ENCODE data around the gene FGFR3.

The FGFR3 gene

DNA sequence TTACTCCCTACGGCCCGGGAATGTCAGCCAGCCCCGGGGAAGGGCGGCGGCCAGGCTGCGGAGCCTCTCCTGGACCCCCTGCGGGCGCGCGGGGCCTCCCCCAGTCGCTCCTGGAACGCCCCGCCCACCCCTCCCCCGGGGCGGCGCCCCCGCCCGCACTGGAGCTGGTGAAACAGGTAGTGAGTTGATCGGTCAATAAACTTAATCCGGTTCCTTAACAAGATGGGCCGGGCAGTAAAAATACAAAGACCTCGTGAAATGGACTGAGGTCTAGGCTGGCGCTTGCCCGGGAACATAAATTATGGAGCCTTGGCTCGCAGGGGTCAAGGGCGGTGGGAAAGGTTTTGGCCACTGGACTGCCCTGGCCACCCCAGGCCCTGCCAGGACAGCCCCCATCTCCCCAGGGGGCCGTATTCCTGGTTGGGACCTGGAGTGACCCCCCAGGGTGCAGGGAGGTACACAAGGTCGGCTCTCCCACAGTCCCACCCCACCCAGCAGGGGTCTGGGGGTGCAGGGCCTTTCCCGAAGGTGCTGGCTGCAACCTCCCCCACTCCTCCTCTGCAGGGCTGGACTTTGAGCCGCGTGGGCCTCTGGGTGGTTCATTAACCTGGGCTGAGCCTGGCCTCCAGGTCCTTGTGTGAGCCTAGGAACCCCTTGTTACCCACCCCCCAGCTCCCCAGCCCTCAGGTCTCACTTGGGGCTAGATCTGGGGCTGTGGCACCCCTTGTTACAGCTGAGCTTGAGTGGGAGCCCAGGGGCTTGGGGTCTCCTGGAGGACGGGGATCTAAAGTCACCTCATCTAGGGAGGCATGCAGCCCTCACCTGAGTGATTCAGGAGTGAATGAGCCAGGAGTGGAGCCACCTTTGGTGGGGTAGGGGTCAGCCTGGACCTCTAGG lies 2.5 kb downstream of the FGFR3 start:
- no peak for DNase-seq
- Histone ChIP-seq H3K4me3 (ENCODE audit: insufficient read depth, low read depth, low read length, poor library complexity, severe bottlenecking) (no peak overlapping the region), H3K9me3 (ENCODE audit: control insufficient read depth, low read length) (no peaks in the 10 kb centered on the region), H3K27me3 (replicated peaks; ENCODE audit: control insufficient read depth, insufficient read depth, low read length, poor library complexity, severe bottlenecking) (peaks cover 30% of the 10 kb centered on the region), H3K4me1 (ENCODE audit: control insufficient read depth, insufficient read depth, low read length, poor library complexity, severe bottlenecking) (peaks cover 16% of the 10 kb centered on the region), H3K27ac (ENCODE audit: insufficient read depth, low read length, poor library complexity, severe bottlenecking) (no peak overlapping the region), H3K36me3 (ENCODE audit: control insufficient read depth, insufficient read depth, low read length) (no peaks in the 10 kb centered on the region)

DNA sequence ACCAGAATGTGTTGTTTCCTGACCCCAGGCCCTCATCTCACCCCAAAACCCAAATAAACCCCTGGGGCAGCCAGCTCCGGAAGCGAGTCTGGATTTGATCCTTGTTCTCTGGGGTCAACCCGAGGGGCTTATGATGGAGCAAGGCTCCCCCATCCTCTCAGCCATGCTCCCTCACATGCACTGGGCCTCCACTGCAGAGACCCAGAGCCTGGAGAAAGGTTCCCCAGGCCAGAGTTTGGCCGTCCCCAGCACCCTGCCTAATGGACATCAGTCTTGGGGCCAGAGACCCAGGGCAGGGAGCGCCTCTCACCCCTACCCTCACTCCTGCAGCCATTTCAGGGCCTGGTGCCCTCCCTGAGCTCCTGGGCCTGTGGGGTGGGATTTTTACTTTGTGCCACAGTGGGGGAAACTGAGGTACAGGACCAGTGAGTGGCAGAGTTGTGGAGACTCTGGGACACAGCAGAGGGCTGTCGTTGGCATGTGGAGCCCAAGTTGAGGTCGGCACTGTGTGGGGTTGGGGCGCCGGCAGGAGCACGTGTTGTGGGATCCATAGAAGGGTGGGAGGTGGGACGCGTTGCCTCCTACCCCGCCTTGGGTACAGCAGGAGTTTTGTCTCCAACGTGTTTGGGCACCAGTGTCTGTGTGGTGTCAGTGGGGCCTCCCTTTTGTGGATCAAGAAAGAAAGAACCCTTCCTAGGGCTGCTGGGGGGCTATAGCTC lies 3.6 kb downstream of the FGFR3 start:
- Histone ChIP-seq H3K9me3 (ENCODE audit: control insufficient read depth, low read length) (no peaks in the 10 kb centered on the region), H3K27me3 (replicated peaks; ENCODE audit: control insufficient read depth, insufficient read depth, low read length, poor library complexity, severe bottlenecking) (peaks cover 30% of the 10 kb centered on the region), H3K27ac (ENCODE audit: insufficient read depth, low read length, poor library complexity, severe bottlenecking) (no peak overlapping the region), H3K4me3 (ENCODE audit: insufficient read depth, low read depth, low read length, poor library complexity, severe bottlenecking) (no peak overlapping the region), H3K4me1 (ENCODE audit: control insufficient read depth, insufficient read depth, low read length, poor library complexity, severe bottlenecking) (peaks cover 16% of the 10 kb centered on the region), H3K36me3 (ENCODE audit: control insufficient read depth, insufficient read depth, low read length) (no peaks in the 10 kb centered on the region)
- DNase-seq = no peak

DNA sequence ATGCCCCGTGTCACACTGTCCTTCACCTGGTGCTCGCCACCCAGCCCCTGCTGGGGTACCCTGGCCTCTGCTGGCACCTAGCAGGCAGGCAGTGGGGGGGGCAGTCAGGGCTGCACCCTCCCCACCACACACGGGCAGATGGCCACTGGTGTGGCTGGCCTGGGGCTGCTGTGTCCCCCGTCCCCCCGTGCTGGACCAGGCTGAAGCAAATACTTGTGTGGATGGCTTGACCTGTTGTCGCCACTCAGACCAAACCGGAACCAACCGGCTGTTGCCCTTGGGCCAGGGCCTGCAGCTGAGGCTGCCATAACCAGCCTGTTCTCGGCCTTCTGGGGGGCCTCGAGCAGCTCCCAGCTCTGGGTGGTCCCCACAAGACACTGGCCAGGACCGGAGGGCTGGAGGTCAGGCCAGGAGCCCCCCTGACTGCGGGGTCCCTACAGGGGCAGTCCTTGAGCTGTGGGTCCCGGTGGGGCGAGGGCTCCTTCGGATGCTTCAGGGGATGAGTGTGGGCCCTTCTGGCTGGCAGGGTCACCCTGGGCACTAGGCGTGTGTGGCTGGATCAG lies 4.3 kb downstream of the FGFR3 start:
- Histone ChIP-seq H3K27me3 (replicated peaks; ENCODE audit: control insufficient read depth, insufficient read depth, low read length, poor library complexity, severe bottlenecking) (peaks cover 30% of the 10 kb centered on the region), H3K4me1 (ENCODE audit: control insufficient read depth, insufficient read depth, low read length, poor library complexity, severe bottlenecking) (peaks cover 16% of the 10 kb centered on the region), H3K36me3 (ENCODE audit: control insufficient read depth, insufficient read depth, low read length) (no peaks in the 10 kb centered on the region), H3K27ac (ENCODE audit: insufficient read depth, low read length, poor library complexity, severe bottlenecking) (no peak overlapping the region), H3K9me3 (ENCODE audit: control insufficient read depth, low read length) (no peaks in the 10 kb centered on the region), H3K4me3 (ENCODE audit: insufficient read depth, low read depth, low read length, poor library complexity, severe bottlenecking) (no peak overlapping the region)
- no peak for DNase-seq

DNA sequence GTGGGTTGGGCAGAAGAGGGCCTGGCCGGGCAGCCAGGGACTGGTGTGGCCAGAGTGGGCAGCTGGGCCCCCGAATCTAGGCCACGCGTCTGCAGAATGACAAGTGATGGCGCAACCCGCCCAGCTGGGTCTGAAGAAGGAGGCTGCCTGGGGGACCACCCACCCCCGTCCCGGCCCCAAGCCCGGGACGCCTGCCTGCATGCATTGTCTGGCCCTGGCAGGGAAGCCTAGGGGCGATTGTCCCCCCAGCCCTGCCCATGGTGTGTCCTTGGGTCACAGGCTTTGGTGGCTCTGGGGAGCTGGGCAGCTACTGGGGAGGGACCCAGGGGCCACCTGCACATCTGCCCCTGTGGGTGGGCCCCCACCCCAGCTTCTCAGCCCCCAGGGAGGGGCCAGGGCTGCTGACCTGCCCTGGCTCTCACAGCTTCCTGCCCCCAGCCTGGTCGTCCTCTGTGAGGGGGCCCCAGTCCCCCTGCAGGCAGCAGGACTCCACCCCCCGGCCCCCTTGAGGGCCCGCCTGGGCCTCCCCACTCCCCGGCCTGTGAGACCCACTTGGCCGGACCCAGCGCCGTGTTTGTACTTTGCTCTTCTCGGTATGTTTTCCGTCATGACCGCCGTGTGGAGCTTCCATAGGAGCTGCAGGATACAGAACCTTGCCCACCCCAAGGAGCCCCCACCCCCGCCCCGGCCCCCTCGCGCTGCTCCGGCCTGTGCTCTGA lies 4.9 kb downstream of the FGFR3 start:
- peaks cover 30% of the 10 kb centered on the region for H3K27me3 ChIP-seq (replicated peaks; ENCODE audit: control insufficient read depth, insufficient read depth, low read length, poor library complexity, severe bottlenecking)
- H3K4me1 ChIP-seq (ENCODE audit: control insufficient read depth, insufficient read depth, low read length, poor library complexity, severe bottlenecking) = peaks cover 16% of the 10 kb centered on the region
- DNase-seq = no peak
- H3K4me3 ChIP-seq (ENCODE audit: insufficient read depth, low read depth, low read length, poor library complexity, severe bottlenecking) = no peak overlapping the region
- H3K9me3 ChIP-seq (ENCODE audit: control insufficient read depth, low read length) = no peaks in the 10 kb centered on the region
- H3K36me3 ChIP-seq (ENCODE audit: control insufficient read depth, insufficient read depth, low read length) = no peaks in the 10 kb centered on the region
- H3K27ac ChIP-seq (ENCODE audit: insufficient read depth, low read length, poor library complexity, severe bottlenecking) = no peak overlapping the region

DNA sequence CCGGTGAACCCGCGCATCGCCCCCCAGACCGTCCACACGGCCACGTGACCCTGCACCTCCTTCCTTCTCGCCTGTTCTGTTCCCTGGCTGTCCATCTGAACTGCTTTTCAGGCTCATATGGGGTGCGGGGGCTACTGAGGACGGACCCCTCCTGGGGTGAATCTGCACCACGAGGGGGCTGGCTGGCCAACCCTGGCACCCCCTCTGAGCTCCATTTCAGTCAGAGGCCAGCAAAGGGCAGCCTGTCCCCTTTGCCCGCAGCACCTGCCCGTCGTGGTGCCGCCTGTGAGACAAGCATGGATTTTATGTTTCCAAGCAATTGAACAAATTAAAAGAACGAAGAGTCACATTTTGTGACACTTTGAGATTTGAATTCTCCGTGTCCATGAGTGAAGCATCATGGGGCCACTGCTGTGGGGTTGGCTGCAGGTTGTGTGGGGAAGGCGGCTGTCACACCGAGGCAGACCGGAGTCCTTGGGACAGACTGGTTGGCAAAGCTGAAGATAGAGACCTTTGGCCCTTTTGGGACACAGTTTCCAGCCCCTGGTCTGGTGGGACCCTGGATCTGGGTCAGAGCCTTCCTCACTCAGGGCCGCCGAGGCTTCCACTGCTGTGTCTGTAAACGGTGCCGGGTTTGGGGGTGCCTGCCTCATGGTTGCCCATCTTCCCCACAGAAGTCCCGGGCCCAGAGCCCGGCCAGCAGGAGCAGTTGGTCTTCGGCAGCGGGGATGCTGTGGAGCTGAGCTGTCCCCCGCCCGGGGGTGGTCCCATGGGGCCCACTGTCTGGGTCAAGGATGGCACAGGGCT lies 5.7 kb downstream of the FGFR3 start:
- H3K36me3 ChIP-seq (ENCODE audit: control insufficient read depth, insufficient read depth, low read length) = no peaks in the 10 kb centered on the region
- H3K4me1 ChIP-seq (ENCODE audit: control insufficient read depth, insufficient read depth, low read length, poor library complexity, severe bottlenecking) = peaks cover 16% of the 10 kb centered on the region
- no peak overlapping the region for H3K27ac ChIP-seq (ENCODE audit: insufficient read depth, low read length, poor library complexity, severe bottlenecking)
- DNase-seq = no peak
- peaks cover 30% of the 10 kb centered on the region for H3K27me3 ChIP-seq (replicated peaks; ENCODE audit: control insufficient read depth, insufficient read depth, low read length, poor library complexity, severe bottlenecking)
- no peak overlapping the region for H3K4me3 ChIP-seq (ENCODE audit: insufficient read depth, low read depth, low read length, poor library complexity, severe bottlenecking)
- H3K9me3 ChIP-seq (ENCODE audit: control insufficient read depth, low read length) = no peaks in the 10 kb centered on the region

DNA sequence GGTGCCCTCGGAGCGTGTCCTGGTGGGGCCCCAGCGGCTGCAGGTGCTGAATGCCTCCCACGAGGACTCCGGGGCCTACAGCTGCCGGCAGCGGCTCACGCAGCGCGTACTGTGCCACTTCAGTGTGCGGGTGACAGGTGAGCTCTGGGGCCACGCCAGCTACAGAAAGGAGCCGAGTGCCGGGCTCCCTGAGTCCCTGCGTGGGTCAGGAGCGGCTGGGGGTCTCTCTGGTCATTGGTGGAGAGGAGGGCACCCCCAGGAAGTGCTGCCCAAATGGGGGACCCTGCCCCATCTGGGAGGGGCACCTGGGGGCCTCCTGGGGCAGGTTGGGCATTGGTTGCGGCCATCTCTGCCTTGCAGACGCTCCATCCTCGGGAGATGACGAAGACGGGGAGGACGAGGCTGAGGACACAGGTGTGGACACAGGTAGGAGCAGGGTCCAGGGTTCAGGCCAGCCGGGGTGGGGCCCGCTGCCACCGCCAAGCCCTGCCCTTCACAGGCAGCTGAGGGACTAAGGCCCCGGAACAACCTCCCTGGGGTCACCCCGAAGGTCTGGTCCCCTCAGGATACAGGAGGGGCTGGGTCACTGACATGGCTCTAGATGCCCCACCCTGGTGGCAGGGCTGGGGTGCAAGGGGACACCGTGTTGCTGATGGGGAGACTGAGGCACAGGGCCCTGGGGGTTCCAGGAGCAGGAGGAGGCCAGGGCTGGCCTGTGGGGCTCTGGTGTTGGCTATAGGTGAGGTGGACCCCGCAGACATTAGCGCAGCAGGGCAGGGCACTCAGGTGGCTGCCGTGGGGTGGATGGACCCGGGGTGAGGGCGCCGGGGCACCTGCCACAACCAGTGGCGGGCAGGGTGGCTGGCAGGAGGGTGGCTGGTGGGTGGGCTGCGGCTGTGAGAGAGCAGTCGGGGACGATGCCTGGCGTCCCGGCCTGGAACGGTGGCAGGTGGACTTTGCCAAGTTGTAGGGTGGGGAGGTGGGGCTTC lies 6.6 kb downstream of the FGFR3 start:
- Histone ChIP-seq H3K27ac (ENCODE audit: insufficient read depth, low read length, poor library complexity, severe bottlenecking) (no peak overlapping the region), H3K36me3 (ENCODE audit: control insufficient read depth, insufficient read depth, low read length) (no peaks in the 10 kb centered on the region), H3K27me3 (replicated peaks; ENCODE audit: control insufficient read depth, insufficient read depth, low read length, poor library complexity, severe bottlenecking) (peaks cover 22% of the 10 kb centered on the region), H3K9me3 (ENCODE audit: control insufficient read depth, low read length) (no peaks in the 10 kb centered on the region), H3K4me1 (ENCODE audit: control insufficient read depth, insufficient read depth, low read length, poor library complexity, severe bottlenecking) (peaks cover 8% of the 10 kb centered on the region), H3K4me3 (ENCODE audit: insufficient read depth, low read depth, low read length, poor library complexity, severe bottlenecking) (no peak overlapping the region)
- DNase-seq = no peak

DNA sequence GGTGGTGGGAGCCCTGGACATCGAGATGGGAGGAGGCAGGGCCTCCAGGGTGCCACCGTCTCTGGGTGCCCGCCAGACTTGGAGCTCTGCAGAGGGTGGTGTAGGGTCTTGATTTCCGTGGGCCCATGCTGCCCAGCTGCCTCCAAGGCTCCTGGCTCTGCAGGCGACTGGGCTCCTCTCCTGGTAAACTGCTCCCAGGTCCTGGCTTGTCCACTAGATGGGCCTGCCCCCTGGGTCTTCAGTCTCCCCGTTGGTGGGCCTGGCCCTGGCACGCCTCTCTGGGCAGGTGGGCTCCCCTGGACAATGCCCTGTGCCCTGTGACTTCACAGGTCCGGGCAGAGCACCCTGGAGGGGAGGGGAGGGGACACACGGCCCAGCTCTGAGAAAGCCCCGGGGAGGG lies 7.7 kb downstream of the FGFR3 start:
- H3K9me3 ChIP-seq (ENCODE audit: control insufficient read depth, low read length) = no peaks in the 10 kb centered on the region
- no peak for DNase-seq
- H3K4me3 ChIP-seq (ENCODE audit: insufficient read depth, low read depth, low read length, poor library complexity, severe bottlenecking) = no peak overlapping the region
- no peaks in the 10 kb centered on the region for H3K36me3 ChIP-seq (ENCODE audit: control insufficient read depth, insufficient read depth, low read length)
- peaks cover 16% of the 10 kb centered on the region for H3K27me3 ChIP-seq (replicated peaks; ENCODE audit: control insufficient read depth, insufficient read depth, low read length, poor library complexity, severe bottlenecking)
- peaks cover under 1% of the 10 kb centered on the region for H3K4me1 ChIP-seq (ENCODE audit: control insufficient read depth, insufficient read depth, low read length, poor library complexity, severe bottlenecking)
- H3K27ac ChIP-seq (ENCODE audit: insufficient read depth, low read length, poor library complexity, severe bottlenecking) = no peak overlapping the region

DNA sequence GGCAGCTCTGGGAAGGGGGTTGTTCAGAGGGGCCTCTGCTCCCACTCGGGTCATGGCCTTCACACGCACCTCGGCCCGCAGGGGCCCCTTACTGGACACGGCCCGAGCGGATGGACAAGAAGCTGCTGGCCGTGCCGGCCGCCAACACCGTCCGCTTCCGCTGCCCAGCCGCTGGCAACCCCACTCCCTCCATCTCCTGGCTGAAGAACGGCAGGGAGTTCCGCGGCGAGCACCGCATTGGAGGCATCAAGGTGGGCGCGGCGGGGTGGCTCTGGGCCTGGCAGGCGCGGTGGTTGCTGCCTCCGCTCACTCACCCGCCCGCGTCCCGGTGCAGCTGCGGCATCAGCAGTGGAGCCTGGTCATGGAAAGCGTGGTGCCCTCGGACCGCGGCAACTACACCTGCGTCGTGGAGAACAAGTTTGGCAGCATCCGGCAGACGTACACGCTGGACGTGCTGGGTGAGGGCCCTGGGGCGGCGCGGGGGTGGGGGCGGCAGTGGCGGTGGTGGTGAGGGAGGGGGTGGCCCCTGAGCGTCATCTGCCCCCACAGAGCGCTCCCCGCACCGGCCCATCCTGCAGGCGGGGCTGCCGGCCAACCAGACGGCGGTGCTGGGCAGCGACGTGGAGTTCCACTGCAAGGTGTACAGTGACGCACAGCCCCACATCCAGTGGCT lies 8.3 kb downstream of the FGFR3 start:
- Histone ChIP-seq H3K36me3 (ENCODE audit: control insufficient read depth, insufficient read depth, low read length) (no peaks in the 10 kb centered on the region), H3K4me3 (ENCODE audit: insufficient read depth, low read depth, low read length, poor library complexity, severe bottlenecking) (no peak overlapping the region), H3K27me3 (replicated peaks; ENCODE audit: control insufficient read depth, insufficient read depth, low read length, poor library complexity, severe bottlenecking) (peaks cover 10% of the 10 kb centered on the region), H3K9me3 (ENCODE audit: control insufficient read depth, low read length) (no peaks in the 10 kb centered on the region), H3K27ac (ENCODE audit: insufficient read depth, low read length, poor library complexity, severe bottlenecking) (no peak overlapping the region), H3K4me1 (ENCODE audit: control insufficient read depth, insufficient read depth, low read length, poor library complexity, severe bottlenecking) (no peaks in the 10 kb centered on the region)
- no peak for DNase-seq

Measured in effector memory CD4-positive, alpha-beta T cell (primary cell).